HepG2 (cell line): Measurements from ENCODE around the gene TCEA3. TPM values are rescaled to one million over a fixed set of nuclear protein-coding genes. Genes with fewer than 3 reads are reported as not detected.

Source experiments
- AHR ChIP-seq: IDR thresholded peaks from 2 replicates; pipeline ENCODE4 v1.6.1; 2018; ENCODE audit warnings: missing genetic modification reagents, missing compliant biosample characterization
- FLYWCH1 ChIP-seq: sonication (generic); formaldehyde crosslinking; IDR thresholded peaks from 2 replicates; pipeline ENCODE4 v1.8.1; 2023; ENCODE audit warnings: mild to moderate bottlenecking, missing genetic modification reagents
- FUBP1 ChIP-seq: sonication (generic); formaldehyde crosslinking; IDR thresholded peaks from 2 replicates; pipeline ENCODE4 v1.5.1; 2020; ENCODE audit warnings: missing genetic modification reagents, mild to moderate bottlenecking, borderline replicate concordance
- GATAD1 ChIP-seq: IDR thresholded peaks from 2 replicates; pipeline ENCODE4 v1.6.1; 2016; ENCODE audit warnings: missing genetic modification reagents, missing compliant biosample characterization
- MBNL3 ChIP-seq: fragments of 250-450 bp; sonication (Bioruptor Pico); conservative IDR thresholded peaks from 2 replicates; pipeline ENCODE4 v1.8.0; 2022; ENCODE audit warnings: mild to moderate bottlenecking, inconsistent platforms
- MIER2 ChIP-seq: IDR thresholded peaks from 2 replicates; pipeline ENCODE4 v1.6.1; 2016; ENCODE audit warnings: missing biosample characterization, missing genetic modification reagents
- POLR2A ChIP-seq, 2 experiments: IDR thresholded peaks; 2 replicates each; pipeline ENCODE4 v1.6.1; 2011; ENCODE audit warnings: low read depth in 2 of 2, low read length in 2 of 2, mild to moderate bottlenecking in 1 of 2, moderate library complexity in 1 of 2; ENCODE audit not compliant: insufficient read depth in 1 of 2
- POLR2AphosphoS2 ChIP-seq: IDR thresholded peaks from 2 replicates; pipeline ENCODE4 v1.6.1; 2011; ENCODE audit warnings: low read depth, low read length, improper control_type of control experiment
- RERE ChIP-seq: IDR thresholded peaks from 2 replicates; pipeline ENCODE4 v1.6.1; 2016; ENCODE audit warnings: low read depth, missing genetic modification reagents, missing compliant biosample characterization
- RXRB ChIP-seq: IDR thresholded peaks from 2 replicates; pipeline ENCODE4 v1.6.1; 2016; ENCODE audit warnings: borderline replicate concordance, missing genetic modification reagents, missing compliant biosample characterization
- SETDB1 ChIP-seq: sonication (generic); formaldehyde crosslinking; IDR thresholded peaks from 2 replicates; pipeline ENCODE4 v1.5.1; 2020; ENCODE audit warnings: missing genetic modification reagents, mild to moderate bottlenecking, borderline replicate concordance
- SRY ChIP-seq: sonication (generic); formaldehyde crosslinking; IDR thresholded peaks from 2 replicates; pipeline ENCODE4 v1.8.0; 2022; ENCODE audit warnings: mild to moderate bottlenecking, missing genetic modification reagents
- ZBTB8A ChIP-seq: sonication (generic); formaldehyde crosslinking; IDR thresholded peaks from 2 replicates; pipeline ENCODE4 v1.4.0; 2020; ENCODE audit warnings: mild to moderate bottlenecking, low read depth, missing genetic modification reagents, borderline replicate concordance
- ZFP62 ChIP-seq: sonication (generic); formaldehyde crosslinking; IDR thresholded peaks from 2 replicates; pipeline ENCODE4 v1.4.0; 2020; ENCODE audit warnings: missing genetic modification reagents
- ZNF12 ChIP-seq: sonication (generic); formaldehyde crosslinking; IDR thresholded peaks from 2 replicates; pipeline ENCODE4 v1.5.0; 2020; ENCODE audit warnings: missing genetic modification reagents
- ZNF274 ChIP-seq: sonication (generic); formaldehyde crosslinking; IDR thresholded peaks from 2 replicates; pipeline ENCODE4 v1.5.1; 2020; ENCODE audit warnings: mild to moderate bottlenecking, missing genetic modification reagents
- ZNF747 ChIP-seq: sonication (generic); formaldehyde crosslinking; IDR thresholded peaks from 2 replicates; pipeline ENCODE4 v1.8.1; 2023; ENCODE audit warnings: missing genetic modification reagents, mild to moderate bottlenecking, borderline replicate concordance
- ZSCAN9 ChIP-seq: IDR thresholded peaks from 2 replicates; pipeline ENCODE4 v1.6.1; 2016; ENCODE audit warnings: borderline replicate concordance
- polyA plus RNA-seq, 8 experiments: library from polyadenylated mRNA; depleted of rRNA in 3 of 8; stranded (reverse) in 7 of 8; unstranded in 1 of 8; fragments of >200 nt; fragmentation: Illumina TruSeq in 4 of 8; extraction: Trizol in 4 of 8; gene quantifications; 2 replicates each; pipeline versions ENCODE4 v1.2.1 to v1.2.3, GENCODE V29; 2011 to 2016; ENCODE audit warnings: low read depth in 4 of 8, missing spikeins in 1 of 8, mixed read lengths in 1 of 8; ENCODE audit not compliant: insufficient read depth in 1 of 8
- total RNA-seq, 5 experiments: library from RNA; depleted of rRNA; stranded (reverse); fragments of >200 nt; fragmentation: Illumina TruSeq; extraction: Trizol; gene quantifications; 2 replicates each; pipeline ENCODE4 v1.2.3, GENCODE V29; 2016; ENCODE audit warnings: low read depth in 1 of 5
- TF ChIP-seq, protein P1 (sequence below): sonication (generic); formaldehyde crosslinking; IDR thresholded peaks from 2 replicates; pipeline ENCODE4 v1.5.0; 2020; ENCODE audit warnings: mild to moderate bottlenecking, missing genetic modification reagents
- TF ChIP-seq, protein P2 (sequence below): sonication (generic); formaldehyde crosslinking; conservative IDR thresholded peaks from 2 replicates; pipeline ENCODE4 v1.8.1; 2023; ENCODE audit warnings: missing genetic modification reagents

The TCEA3 gene
- total and polyA plus RNA-seq, 2 of the 13 experiments (the other 11 are each of a cell fraction or from before 2014, with no cell fraction given): 55.5 to 84.6 TPM

- no peak for TF ChIP-seq RXRB (CRISPR knock-in tag)
- TF ChIP-seq FLYWCH1 (CRISPR knock-in tag): no peak
- TF ChIP-seq POLR2A (IDR thresholded peaks at IDR 0.05; ENCODE audit: insufficient read depth in 1 of 2, low read depth in 2 of 2, low read length in 2 of 2): no peak
- no peak for TF ChIP-seq MBNL3 (CRISPR knock-in tag)
- TF ChIP-seq ZFP62 (CRISPR knock-in tag): no peak
- no peak for TF ChIP-seq ZNF12 (CRISPR knock-in tag)
- TF ChIP-seq FUBP1: 0 out of 2 replicates have a peak, but pooled peaks have one; percentile 49
- TF ChIP-seq, protein P1, sequence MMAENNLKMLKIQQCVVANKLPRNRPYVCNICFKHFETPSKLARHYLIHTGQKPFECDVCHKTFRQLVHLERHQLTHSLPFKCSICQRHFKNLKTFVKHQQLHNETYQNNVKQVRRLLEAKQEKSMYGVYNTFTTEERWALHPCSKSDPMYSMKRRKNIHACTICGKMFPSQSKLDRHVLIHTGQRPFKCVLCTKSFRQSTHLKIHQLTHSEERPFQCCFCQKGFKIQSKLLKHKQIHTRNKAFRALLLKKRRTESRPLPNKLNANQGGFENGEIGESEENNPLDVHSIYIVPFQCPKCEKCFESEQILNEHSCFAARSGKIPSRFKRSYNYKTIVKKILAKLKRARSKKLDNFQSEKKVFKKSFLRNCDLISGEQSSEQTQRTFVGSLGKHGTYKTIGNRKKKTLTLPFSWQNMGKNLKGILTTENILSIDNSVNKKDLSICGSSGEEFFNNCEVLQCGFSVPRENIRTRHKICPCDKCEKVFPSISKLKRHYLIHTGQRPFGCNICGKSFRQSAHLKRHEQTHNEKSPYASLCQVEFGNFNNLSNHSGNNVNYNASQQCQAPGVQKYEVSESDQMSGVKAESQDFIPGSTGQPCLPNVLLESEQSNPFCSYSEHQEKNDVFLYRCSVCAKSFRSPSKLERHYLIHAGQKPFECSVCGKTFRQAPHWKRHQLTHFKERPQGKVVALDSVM: no peak
- TF ChIP-seq SETDB1 (CRISPR knock-in tag): no peak
- TF ChIP-seq SRY (CRISPR knock-in tag): no peak
- no peak for TF ChIP-seq ZBTB8A (CRISPR knock-in tag)
- no peak for TF ChIP-seq ZNF274 (CRISPR knock-in tag)
- no peak for TF ChIP-seq RERE (CRISPR knock-in tag)
- no peak for TF ChIP-seq POLR2AphosphoS2
- no peak for TF ChIP-seq ZSCAN9 (CRISPR knock-in tag)
- TF ChIP-seq GATAD1: no peak
- no peak for TF ChIP-seq MIER2 (CRISPR knock-in tag)
- TF ChIP-seq ZNF747: no peak
- TF ChIP-seq, protein P2, sequence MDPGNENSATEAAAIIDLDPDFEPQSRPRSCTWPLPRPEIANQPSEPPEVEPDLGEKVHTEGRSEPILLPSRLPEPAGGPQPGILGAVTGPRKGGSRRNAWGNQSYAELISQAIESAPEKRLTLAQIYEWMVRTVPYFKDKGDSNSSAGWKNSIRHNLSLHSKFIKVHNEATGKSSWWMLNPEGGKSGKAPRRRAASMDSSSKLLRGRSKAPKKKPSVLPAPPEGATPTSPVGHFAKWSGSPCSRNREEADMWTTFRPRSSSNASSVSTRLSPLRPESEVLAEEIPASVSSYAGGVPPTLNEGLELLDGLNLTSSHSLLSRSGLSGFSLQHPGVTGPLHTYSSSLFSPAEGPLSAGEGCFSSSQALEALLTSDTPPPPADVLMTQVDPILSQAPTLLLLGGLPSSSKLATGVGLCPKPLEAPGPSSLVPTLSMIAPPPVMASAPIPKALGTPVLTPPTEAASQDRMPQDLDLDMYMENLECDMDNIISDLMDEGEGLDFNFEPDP: no peak
- no peak for TF ChIP-seq AHR
Observed at GRCh38 chr1:23417570-23417969, 7.0 kb downstream of the TCEA3 start (continued).
